Transverse colon (tissue), 4 donors: ENCODE measurements around the gene XRCC2.
"Not testable (repeated sequence)": the region's sequence is repeated elsewhere in the genome, so short reads cannot be mapped to it uniquely, and the experiment has no call there.

Experiments
- EP300 ChIP-seq: sonication (generic); formaldehyde crosslinking; IDR thresholded peaks from one replicate; pipeline ENCODE4 v1.6.1; 2017; ENCODE audit warnings: antibody characterized with exemption, low read depth
- POLR2A ChIP-seq: fragments of 450-650 bp; IDR thresholded peaks from one replicate; pipeline ENCODE4 v1.6.1; 2016; ENCODE audit warnings: antibody characterized with exemption, mild to moderate bottlenecking, moderate library complexity
- POLR2AphosphoS5 ChIP-seq, 3 donors: sonication (generic); formaldehyde crosslinking; IDR thresholded peaks; one replicate each; pipeline ENCODE4 v1.6.1; 2016; ENCODE audit warnings: antibody characterized with exemption in 3 of 3
- TF ChIP-seq, protein P1 (sequence below), 5 experiments: fragments of 200-600 bp in 3 of 5; fragments of 450-650 bp in 2 of 5; sonication (generic) in 3 of 5; IDR thresholded peaks; 1 replicate in 2 of 5; 2 replicates in 3 of 5; pipeline ENCODE4 v1.5.1; 2016 to 2017; ENCODE audit warnings: antibody characterized with exemption in 5 of 5, inconsistent platforms in 3 of 5, mild to moderate bottlenecking in 2 of 5, moderate library complexity in 1 of 5

DNA sequence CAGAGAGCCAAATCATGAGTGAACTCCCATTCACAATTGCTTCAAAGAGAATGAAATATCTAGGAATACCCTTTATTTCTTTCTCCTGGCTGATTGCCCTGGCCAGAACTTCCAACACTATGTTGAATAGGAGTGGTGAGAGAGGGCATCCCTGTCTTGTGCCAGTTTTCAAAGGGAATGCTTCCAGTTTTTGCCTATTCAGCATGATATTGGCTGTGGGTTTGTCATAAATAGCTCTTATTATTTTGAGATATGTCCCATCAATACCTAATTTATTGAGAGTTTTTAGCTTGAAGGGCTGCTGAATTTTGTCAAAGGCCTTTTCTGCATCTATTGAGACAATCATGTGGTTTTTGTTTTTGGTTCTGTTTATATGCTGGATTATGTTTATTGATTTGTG, 47.2 kb downstream of the XRCC2 start:
- TF ChIP-seq POLR2A; POLR2AphosphoS5 (IDR thresholded peaks at IDR 0.05); EP300: not testable (repeated sequence)
- TF ChIP-seq, protein P1, sequence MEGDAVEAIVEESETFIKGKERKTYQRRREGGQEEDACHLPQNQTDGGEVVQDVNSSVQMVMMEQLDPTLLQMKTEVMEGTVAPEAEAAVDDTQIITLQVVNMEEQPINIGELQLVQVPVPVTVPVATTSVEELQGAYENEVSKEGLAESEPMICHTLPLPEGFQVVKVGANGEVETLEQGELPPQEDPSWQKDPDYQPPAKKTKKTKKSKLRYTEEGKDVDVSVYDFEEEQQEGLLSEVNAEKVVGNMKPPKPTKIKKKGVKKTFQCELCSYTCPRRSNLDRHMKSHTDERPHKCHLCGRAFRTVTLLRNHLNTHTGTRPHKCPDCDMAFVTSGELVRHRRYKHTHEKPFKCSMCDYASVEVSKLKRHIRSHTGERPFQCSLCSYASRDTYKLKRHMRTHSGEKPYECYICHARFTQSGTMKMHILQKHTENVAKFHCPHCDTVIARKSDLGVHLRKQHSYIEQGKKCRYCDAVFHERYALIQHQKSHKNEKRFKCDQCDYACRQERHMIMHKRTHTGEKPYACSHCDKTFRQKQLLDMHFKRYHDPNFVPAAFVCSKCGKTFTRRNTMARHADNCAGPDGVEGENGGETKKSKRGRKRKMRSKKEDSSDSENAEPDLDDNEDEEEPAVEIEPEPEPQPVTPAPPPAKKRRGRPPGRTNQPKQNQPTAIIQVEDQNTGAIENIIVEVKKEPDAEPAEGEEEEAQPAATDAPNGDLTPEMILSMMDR (IDR thresholded peaks at IDR 0.05): not testable (repeated sequence)
